SK-N-SH (cell line): ENCODE results near the gene RRP8. TPM values are rescaled to one million over a fixed set of nuclear protein-coding genes. Genes with fewer than 3 reads are reported as not detected.

Source experiments
- CTCF ChIA-PET: fragments of 300-600, 350-600 bp; formaldehyde crosslinking; extraction: SDS; loops from one replicate; lab custom pipeline; 2021; lab: Yijun Ruan, JAX
- POLR2A ChIA-PET: fragments of 350-600 bp; sonication (Branson Sonifier 250); formaldehyde crosslinking; extraction: SDS; loops from one replicate; lab custom pipeline; 2020; ENCODE audit warnings: antibody characterized with exemption, inconsistent platforms; lab: Yijun Ruan, JAX
- DNase-seq: peaks from one replicate; pipeline ENCODE4 v3.0.0; 2012
- H2AFZ ChIP-seq: fragments of 200-600 bp; sonication (generic); 2 replicates; pipeline ENCODE4 v1.8.1; 2016; ENCODE audit warnings: antibody characterized with exemption, mild to moderate bottlenecking, low read depth
- H3F3A ChIP-seq: fragments of 200-600 bp; sonication (generic); replicated peaks from 2 replicates; pipeline ENCODE3; 2016; ENCODE audit warnings: antibody characterized with exemption, mild to moderate bottlenecking; ENCODE audit not compliant: insufficient read depth
- H3K27ac ChIP-seq, 2 experiments: fragments of 200-500 bp in 1 of 2; fragments of 200-600 bp in 1 of 2; sonication (Bioruptor generic) in 1 of 2; sonication (generic), shearing (Covaris generic) in 1 of 2; 2 replicates each; pipeline versions ENCODE4 v1.5.1 to v1.6.1; 2014 to 2016; ENCODE audit warnings: low read depth in 2 of 2, inconsistent platforms in 1 of 2, low read length in 1 of 2, mild to moderate bottlenecking in 1 of 2, mixed read lengths in 1 of 2
- H3K27me3 ChIP-seq: fragments of 200-600 bp; sonication (generic), shearing (Covaris generic); 2 replicates; pipeline ENCODE4 v1.6.1; 2016; ENCODE audit warnings: mixed run types; ENCODE audit not compliant: insufficient read depth
- H3K36me3 ChIP-seq, 2 experiments: fragments of 200-500 bp in 1 of 2; fragments of 200-600 bp in 1 of 2; sonication (Bioruptor generic) in 1 of 2; sonication (generic) in 1 of 2; replicated peaks in 1 of 2; 2 replicates each; pipeline versions ENCODE3 to v1.5.1; 2014 to 2016; ENCODE audit warnings: low read length in 1 of 2, mild to moderate bottlenecking in 1 of 2; ENCODE audit not compliant: insufficient read depth in 2 of 2, control insufficient read depth in 1 of 2
- H3K4me1 ChIP-seq, 2 experiments: fragments of 200-500 bp in 1 of 2; fragments of 200-600 bp in 1 of 2; sonication (Bioruptor generic) in 1 of 2; sonication (generic), shearing (Covaris generic) in 1 of 2; 2 replicates each; pipeline versions ENCODE4 v1.5.1 to v1.6.1; 2014 to 2016; ENCODE audit warnings: low read depth in 1 of 2, low read length in 1 of 2, mixed run types in 1 of 2; ENCODE audit not compliant: insufficient read depth in 2 of 2, control insufficient read depth in 1 of 2
- H3K4me2 ChIP-seq: fragments of 200-600 bp; sonication (generic), shearing (Covaris generic); 2 replicates; pipeline ENCODE4 v1.6.1; 2017; ENCODE audit warnings: mixed run types
- H3K4me3 ChIP-seq, 2 experiments: fragments of 200-500 bp in 1 of 2; fragments of 200-600 bp in 1 of 2; sonication (Bioruptor generic) in 1 of 2; sonication (generic), shearing (Covaris generic) in 1 of 2; 2 replicates each; pipeline versions ENCODE4 v1.5.1 to v1.8.1; 2014 to 2016; ENCODE audit warnings: low read depth in 2 of 2, inconsistent platforms in 1 of 2, low read length in 1 of 2, mild to moderate bottlenecking in 1 of 2, mixed read lengths in 1 of 2, moderate library complexity in 1 of 2
- H3K79me2 ChIP-seq: fragments of 200-600 bp; sonication (generic); 2 replicates; pipeline ENCODE4 v1.8.1; 2017; ENCODE audit warnings: mild to moderate bottlenecking; ENCODE audit not compliant: insufficient read depth
- H3K9ac ChIP-seq: fragments of 200-600 bp; sonication (generic); 2 replicates; pipeline ENCODE4 v1.6.1; 2017; ENCODE audit warnings: mixed run types
- H3K9me2 ChIP-seq: fragments of 200-600 bp; sonication (generic); 2 replicates; pipeline ENCODE4 v1.6.1; 2017; ENCODE audit warnings: mixed run types
- H3K9me3 ChIP-seq: fragments of 200-600 bp; sonication (generic); 2 replicates; pipeline ENCODE4 v1.6.1; 2017; ENCODE audit warnings: mixed run types, mild to moderate bottlenecking, moderate library complexity
- H4K20me1 ChIP-seq: fragments of 200-600 bp; sonication (generic); 2 replicates; pipeline ENCODE4 v1.6.1; 2017; ENCODE audit warnings: mild to moderate bottlenecking, mixed run types; ENCODE audit not compliant: insufficient read depth
- CHD2 ChIP-seq: fragments of 150-350 bp; IDR thresholded peaks from 2 replicates; pipeline ENCODE4 v1.6.1; 2018; ENCODE audit warnings: low read length; ENCODE audit not compliant: partially characterized antibody
- EP300 ChIP-seq, 2 experiments: IDR thresholded peaks; 2 replicates each; pipeline versions ENCODE4 v1.4.0 to v1.6.1; 2012; ENCODE audit warnings: borderline replicate concordance in 1 of 2, low read depth in 1 of 2, low read length in 1 of 2
- EZH2phosphoT487 ChIP-seq: fragments of 200-600 bp; sonication (generic); IDR thresholded peaks from 2 replicates; pipeline ENCODE4 v1.6.1; 2017; ENCODE audit warnings: low read depth, mixed run types, mild to moderate bottlenecking, antibody characterized with exemption, moderate library complexity, borderline replicate concordance
- FOXM1 ChIP-seq: IDR thresholded peaks from 2 replicates; pipeline ENCODE4 v1.4.0; 2012; ENCODE audit warnings: low read depth, mild to moderate bottlenecking
- NFIC ChIP-seq: IDR thresholded peaks from 2 replicates; pipeline ENCODE4 v1.4.0; 2012; ENCODE audit warnings: borderline replicate concordance
- POLR2AphosphoS5 ChIP-seq: IDR thresholded peaks from 2 replicates; pipeline ENCODE4 v1.6.1; 2012; ENCODE audit warnings: low read depth, low read length
- RCOR1 ChIP-seq: fragments of 150-350 bp; IDR thresholded peaks from 2 replicates; pipeline ENCODE4 v1.6.1; 2017; ENCODE audit warnings: antibody characterized with exemption, low read length
- RXRA ChIP-seq: IDR thresholded peaks from 2 replicates; pipeline ENCODE4 v1.4.0; 2012; ENCODE audit warnings: low read depth, mild to moderate bottlenecking, borderline replicate concordance
- TCF12 ChIP-seq: IDR thresholded peaks from 2 replicates; pipeline ENCODE4 v1.4.0; 2012
- YY1 ChIP-seq: IDR thresholded peaks from 2 replicates; pipeline ENCODE4 v1.4.0; 2012; ENCODE audit warnings: low read depth, mild to moderate bottlenecking
- WGBS: methylation state at CpG from one replicate; pipeline ENCODE4 v1.1.6; 2017; ENCODE audit warnings: low lambda C conversion rate; 5-methylcytosine and 5-hydroxymethylcytosine counted together
- polyA plus RNA-seq, 3 experiments: library from polyadenylated mRNA; depleted of rRNA; stranded (reverse); fragments of >200 nt; gene quantifications; 2 replicates each; pipeline ENCODE4 v1.2.3, GENCODE V29; 2012
- TF ChIP-seq, protein P1 (sequence below): IDR thresholded peaks from 2 replicates; pipeline ENCODE4; 2012
- TF ChIP-seq, protein P2 (sequence below): IDR thresholded peaks from 2 replicates; pipeline ENCODE4 v1.6.1; 2012; ENCODE audit warnings: mild to moderate bottlenecking, low read depth, low read length, moderate library complexity
- TF ChIP-seq, protein P3 (sequence below): IDR thresholded peaks from 2 replicates; pipeline ENCODE4 v1.4.0; 2012; ENCODE audit warnings: low read depth, borderline replicate concordance
- TF ChIP-seq, protein P4 (sequence below): IDR thresholded peaks from 2 replicates; pipeline ENCODE4 v1.4.0; 2012; ENCODE audit warnings: low read depth, borderline replicate concordance
- TF ChIP-seq, protein P5 (sequence below): fragments of 150-350 bp; IDR thresholded peaks from 2 replicates; pipeline ENCODE4 v1.6.1; 2017; ENCODE audit warnings: antibody characterized with exemption, low read length, low read depth, borderline replicate concordance
- TF ChIP-seq, protein P6 (sequence below): IDR thresholded peaks from 2 replicates; pipeline ENCODE4 v1.4.0; 2012; ENCODE audit warnings: low read depth

The RRP8 gene
- polyA plus RNA-seq, 1 of the 3 experiments (the other 2 are of a cell fraction) = 7.8 TPM

DNA sequence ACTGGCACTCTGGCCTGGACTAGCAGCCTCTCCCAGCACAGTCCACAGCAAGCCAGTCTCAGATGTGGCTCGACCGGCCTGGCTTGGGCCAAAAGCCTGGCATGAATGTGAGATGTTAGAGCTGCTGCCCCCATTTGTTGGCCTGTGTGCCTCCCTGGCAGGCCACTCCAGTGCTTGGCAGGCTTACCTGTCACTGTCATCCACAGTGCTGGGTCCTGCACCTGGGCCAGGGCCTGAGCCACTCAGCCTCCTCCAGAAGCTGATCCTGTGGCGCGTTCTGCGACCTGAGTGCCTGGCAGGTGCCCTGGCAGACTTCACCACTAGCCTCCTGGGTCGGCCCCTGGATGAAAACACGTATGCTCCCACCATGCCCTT is 36.1 kb downstream of the RRP8 start:
- H3K9me2 ChIP-seq = no peaks in the 10 kb centered on the region
- no peaks in the 10 kb centered on the region for H4K20me1 ChIP-seq
- no peaks in the 10 kb centered on the region for H3K36me3 ChIP-seq
- no peak overlapping the region for H3K4me3 ChIP-seq
- H3K27ac ChIP-seq = no peak overlapping the region
- ChIA-PET POLR2A (no interaction called here), CTCF (interaction anchor here (0.9 kb wide), 1 partner anchor 188 kb away, joined by 4 read pairs; no protein-coding TSS in a partner anchor)
- H3K9ac ChIP-seq = no peak overlapping the region
- no peak overlapping the region for H2AFZ ChIP-seq
- H3K4me2 ChIP-seq = no peak overlapping the region
- peaks cover 4 to 6% of the 10 kb centered on the region in 2 experiments; a peak in 3 of 4 replicates for H3K4me1 ChIP-seq
- TF ChIP-seq EP300 (IDR thresholded peaks at IDR 0.05; ENCODE audit: borderline replicate concordance in 1 of 2, low read depth in 1 of 2, low read length in 1 of 2) (no peak), NFIC (no peak), EZH2phosphoT487 (no peak), CHD2 (no peak), POLR2AphosphoS5 (no peak), YY1 (no peak), FOXM1 (no peak), TCF12 (no peak), RXRA (no peak), RCOR1 (no peak)
- TF ChIP-seq, protein P1, sequence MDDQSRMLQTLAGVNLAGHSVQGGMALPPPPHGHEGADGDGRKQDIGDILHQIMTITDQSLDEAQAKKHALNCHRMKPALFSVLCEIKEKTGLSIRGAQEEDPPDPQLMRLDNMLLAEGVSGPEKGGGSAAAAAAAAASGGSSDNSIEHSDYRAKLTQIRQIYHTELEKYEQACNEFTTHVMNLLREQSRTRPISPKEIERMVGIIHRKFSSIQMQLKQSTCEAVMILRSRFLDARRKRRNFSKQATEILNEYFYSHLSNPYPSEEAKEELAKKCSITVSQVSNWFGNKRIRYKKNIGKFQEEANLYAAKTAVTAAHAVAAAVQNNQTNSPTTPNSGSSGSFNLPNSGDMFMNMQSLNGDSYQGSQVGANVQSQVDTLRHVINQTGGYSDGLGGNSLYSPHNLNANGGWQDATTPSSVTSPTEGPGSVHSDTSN = no peak
- TF ChIP-seq, protein P2, sequence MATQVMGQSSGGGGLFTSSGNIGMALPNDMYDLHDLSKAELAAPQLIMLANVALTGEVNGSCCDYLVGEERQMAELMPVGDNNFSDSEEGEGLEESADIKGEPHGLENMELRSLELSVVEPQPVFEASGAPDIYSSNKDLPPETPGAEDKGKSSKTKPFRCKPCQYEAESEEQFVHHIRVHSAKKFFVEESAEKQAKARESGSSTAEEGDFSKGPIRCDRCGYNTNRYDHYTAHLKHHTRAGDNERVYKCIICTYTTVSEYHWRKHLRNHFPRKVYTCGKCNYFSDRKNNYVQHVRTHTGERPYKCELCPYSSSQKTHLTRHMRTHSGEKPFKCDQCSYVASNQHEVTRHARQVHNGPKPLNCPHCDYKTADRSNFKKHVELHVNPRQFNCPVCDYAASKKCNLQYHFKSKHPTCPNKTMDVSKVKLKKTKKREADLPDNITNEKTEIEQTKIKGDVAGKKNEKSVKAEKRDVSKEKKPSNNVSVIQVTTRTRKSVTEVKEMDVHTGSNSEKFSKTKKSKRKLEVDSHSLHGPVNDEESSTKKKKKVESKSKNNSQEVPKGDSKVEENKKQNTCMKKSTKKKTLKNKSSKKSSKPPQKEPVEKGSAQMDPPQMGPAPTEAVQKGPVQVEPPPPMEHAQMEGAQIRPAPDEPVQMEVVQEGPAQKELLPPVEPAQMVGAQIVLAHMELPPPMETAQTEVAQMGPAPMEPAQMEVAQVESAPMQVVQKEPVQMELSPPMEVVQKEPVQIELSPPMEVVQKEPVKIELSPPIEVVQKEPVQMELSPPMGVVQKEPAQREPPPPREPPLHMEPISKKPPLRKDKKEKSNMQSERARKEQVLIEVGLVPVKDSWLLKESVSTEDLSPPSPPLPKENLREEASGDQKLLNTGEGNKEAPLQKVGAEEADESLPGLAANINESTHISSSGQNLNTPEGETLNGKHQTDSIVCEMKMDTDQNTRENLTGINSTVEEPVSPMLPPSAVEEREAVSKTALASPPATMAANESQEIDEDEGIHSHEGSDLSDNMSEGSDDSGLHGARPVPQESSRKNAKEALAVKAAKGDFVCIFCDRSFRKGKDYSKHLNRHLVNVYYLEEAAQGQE = no peak
- TF ChIP-seq, protein P3, sequence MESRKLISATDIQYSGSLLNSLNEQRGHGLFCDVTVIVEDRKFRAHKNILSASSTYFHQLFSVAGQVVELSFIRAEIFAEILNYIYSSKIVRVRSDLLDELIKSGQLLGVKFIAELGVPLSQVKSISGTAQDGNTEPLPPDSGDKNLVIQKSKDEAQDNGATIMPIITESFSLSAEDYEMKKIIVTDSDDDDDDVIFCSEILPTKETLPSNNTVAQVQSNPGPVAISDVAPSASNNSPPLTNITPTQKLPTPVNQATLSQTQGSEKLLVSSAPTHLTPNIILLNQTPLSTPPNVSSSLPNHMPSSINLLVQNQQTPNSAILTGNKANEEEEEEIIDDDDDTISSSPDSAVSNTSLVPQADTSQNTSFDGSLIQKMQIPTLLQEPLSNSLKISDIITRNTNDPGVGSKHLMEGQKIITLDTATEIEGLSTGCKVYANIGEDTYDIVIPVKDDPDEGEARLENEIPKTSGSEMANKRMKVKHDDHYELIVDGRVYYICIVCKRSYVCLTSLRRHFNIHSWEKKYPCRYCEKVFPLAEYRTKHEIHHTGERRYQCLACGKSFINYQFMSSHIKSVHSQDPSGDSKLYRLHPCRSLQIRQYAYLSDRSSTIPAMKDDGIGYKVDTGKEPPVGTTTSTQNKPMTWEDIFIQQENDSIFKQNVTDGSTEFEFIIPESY = no peak
- TF ChIP-seq, protein P4, sequence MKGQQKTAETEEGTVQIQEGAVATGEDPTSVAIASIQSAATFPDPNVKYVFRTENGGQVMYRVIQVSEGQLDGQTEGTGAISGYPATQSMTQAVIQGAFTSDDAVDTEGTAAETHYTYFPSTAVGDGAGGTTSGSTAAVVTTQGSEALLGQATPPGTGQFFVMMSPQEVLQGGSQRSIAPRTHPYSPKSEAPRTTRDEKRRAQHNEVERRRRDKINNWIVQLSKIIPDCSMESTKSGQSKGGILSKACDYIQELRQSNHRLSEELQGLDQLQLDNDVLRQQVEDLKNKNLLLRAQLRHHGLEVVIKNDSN = no peak
- TF ChIP-seq, protein P5, sequence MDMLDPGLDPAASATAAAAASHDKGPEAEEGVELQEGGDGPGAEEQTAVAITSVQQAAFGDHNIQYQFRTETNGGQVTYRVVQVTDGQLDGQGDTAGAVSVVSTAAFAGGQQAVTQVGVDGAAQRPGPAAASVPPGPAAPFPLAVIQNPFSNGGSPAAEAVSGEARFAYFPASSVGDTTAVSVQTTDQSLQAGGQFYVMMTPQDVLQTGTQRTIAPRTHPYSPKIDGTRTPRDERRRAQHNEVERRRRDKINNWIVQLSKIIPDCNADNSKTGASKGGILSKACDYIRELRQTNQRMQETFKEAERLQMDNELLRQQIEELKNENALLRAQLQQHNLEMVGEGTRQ = no peak
- TF ChIP-seq, protein P6, sequence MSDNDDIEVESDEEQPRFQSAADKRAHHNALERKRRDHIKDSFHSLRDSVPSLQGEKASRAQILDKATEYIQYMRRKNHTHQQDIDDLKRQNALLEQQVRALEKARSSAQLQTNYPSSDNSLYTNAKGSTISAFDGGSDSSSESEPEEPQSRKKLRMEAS = no peak
- no peaks in the 10 kb centered on the region for H3K27me3 ChIP-seq
- 83% methylated on average over 1 of the region's 7 CpGs for WGBS
- no peaks in the 10 kb centered on the region for H3K79me2 ChIP-seq
- no peaks in the 10 kb centered on the region for H3K9me3 ChIP-seq
- no peak for DNase-seq
- H3F3A ChIP-seq = no peaks in the 10 kb centered on the region
